HK-2 (cell line): ENCODE data around the gene USP51.
"Not testable (repeated sequence)": the region's sequence is repeated elsewhere in the genome, so short reads cannot be mapped to it uniquely, and the experiment has no call there.

ENCODE experiments used
- DNase-seq: peaks from one replicate; pipeline ENCODE4 v3.0.0-alpha.2; 2018; ENCODE audit not compliant: unreplicated experiment

USP51 gene

GRCh38 chrX:55489314-55490009 is at the start of gene USP51:
Gene USP51, minus strand, starts transcription at chrX:55489848. Its CDS starts 909 bp downstream, at chrX:55488939.
- peak; percentile 0 for DNase-seq

GRCh38 chrX:55524487-55524886 is 34.8 kb upstream of the USP51 start:
- DNase-seq, result no peak

GRCh38 chrX:55523356-55523755 is 33.7 kb upstream of the USP51 start:
- DNase-seq, result no peak

GRCh38 chrX:55522596-55523276 is 33.1 kb upstream of the USP51 start:
- no peak for DNase-seq

- no peak for DNase-seq
Observed at GRCh38 chrX:55521687-55522086, 32.0 kb upstream of the USP51 start.

- not testable (repeated sequence) for DNase-seq
Observed at GRCh38 chrX:55516794-55517481, 27.3 kb upstream of the USP51 start.

- not testable (repeated sequence) for DNase-seq
Observed at GRCh38 chrX:55513045-55513737, 23.5 kb upstream of the USP51 start.

- not testable (repeated sequence) for DNase-seq
Observed at GRCh38 chrX:55508410-55509152, 18.9 kb upstream of the USP51 start.

- DNase-seq, result not testable (repeated sequence)
Observed at GRCh38 chrX:55507699-55508098, 18.1 kb upstream of the USP51 start.

- not testable (repeated sequence) for DNase-seq
Observed at GRCh38 chrX:55507010-55507409, 17.4 kb upstream of the USP51 start.

GRCh38 chrX:55490974-55491373 is 1.3 kb upstream of the USP51 start:
- no peak for DNase-seq

- no peak for DNase-seq
Observed at GRCh38 chrX:55490121-55490520, 473 bp upstream of the USP51 start.

GRCh38 chrX:55488593-55489313 is 895 bp downstream of the USP51 start:
- DNase-seq, result no peak

GRCh38 chrX:55488006-55488592 is 1.5 kb downstream of the USP51 start:
- no peak for DNase-seq

- DNase-seq, result no peak
Observed at GRCh38 chrX:55487143-55487542, 2.5 kb downstream of the USP51 start.

GRCh38 chrX:55486736-55487135 is 2.9 kb downstream of the USP51 start:
- DNase-seq, result no peak

- DNase-seq, result no peak
Observed at GRCh38 chrX:55484948-55485347, 4.7 kb downstream of the USP51 start.

- DNase-seq, result no peak
Observed at GRCh38 chrX:55480390-55481062, 9.1 kb downstream of the USP51 start.

- DNase-seq, result not testable (repeated sequence)
Observed at GRCh38 chrX:55479956-55480355, 9.7 kb downstream of the USP51 start.

- DNase-seq, result not testable (repeated sequence)
Observed at GRCh38 chrX:55465791-55466190, 23.9 kb downstream of the USP51 start.
